Astrocyte (in vitro differentiated cells and primary cell): Measurements from ENCODE around the gene FUZ. TPM values are rescaled to one million over a fixed set of nuclear protein-coding genes. Genes with fewer than 3 reads are reported as not detected.

ENCODE experiments used
- DNase-seq: peaks from one replicate; pipeline ENCODE4 v3.0.0-alpha.2; 2010; ENCODE audit warnings: low read depth
- FAIRE-seq: peaks from 2 replicates; lab custom pipeline; 2011; peaks lifted over from hg19 to GRCh38; lab: Jason Lieb, UNC
- H2AFZ ChIP-seq: 2 replicates; pipeline ENCODE4 v1.6.0; 2012; ENCODE audit warnings: low read depth, low read length, inconsistent platforms
- H3K27ac ChIP-seq: 2 replicates; pipeline ENCODE4 v1.5.1; 2011; ENCODE audit warnings: low read depth, low read length, inconsistent platforms
- H3K27me3 ChIP-seq: 2 replicates; pipeline ENCODE4 v1.6.0; 2011; ENCODE audit warnings: low read length, inconsistent platforms; ENCODE audit not compliant: insufficient read depth
- H3K36me3 ChIP-seq: 2 replicates; pipeline ENCODE4 v1.5.1; 2011; ENCODE audit warnings: low read length, inconsistent platforms; ENCODE audit not compliant: insufficient read depth
- H3K4me1 ChIP-seq: 2 replicates; pipeline ENCODE4 v1.5.1; 2011; ENCODE audit warnings: low read length, inconsistent platforms; ENCODE audit not compliant: insufficient read depth
- H3K4me2 ChIP-seq: 2 replicates; pipeline ENCODE4 v1.6.0; 2012; ENCODE audit warnings: low read length, inconsistent platforms
- H3K4me3 ChIP-seq: 2 replicates; pipeline ENCODE4 v1.5.1; 2011; ENCODE audit warnings: low read depth, mild to moderate bottlenecking, low read length, inconsistent platforms; ENCODE audit not compliant: insufficient read depth
- H3K79me2 ChIP-seq: 2 replicates; pipeline ENCODE4 v1.6.0; 2012; ENCODE audit warnings: mild to moderate bottlenecking, low read length, inconsistent platforms; ENCODE audit not compliant: insufficient read depth
- H3K9ac ChIP-seq: 2 replicates; pipeline ENCODE4 v1.6.0; 2012; ENCODE audit warnings: mild to moderate bottlenecking, low read length, inconsistent platforms
- H3K9me3 ChIP-seq: 2 replicates; pipeline ENCODE4 v1.5.1; 2012; ENCODE audit warnings: low read depth, mild to moderate bottlenecking, low read length, inconsistent platforms; ENCODE audit not compliant: insufficient read depth
- H4K20me1 ChIP-seq: 2 replicates; pipeline ENCODE4 v1.6.0; 2012; ENCODE audit warnings: low read length, inconsistent platforms; ENCODE audit not compliant: insufficient read depth
- H3K27ac Mint-ChIP-seq: one replicate; pipeline ENCODE4 v1.8.0; 2021; ENCODE audit warnings: mild to moderate bottlenecking, mixed read lengths; ENCODE audit not compliant: unreplicated experiment
- H3K27me3 Mint-ChIP-seq: one replicate; pipeline ENCODE4 v1.8.0; 2021; ENCODE audit warnings: low read depth, mixed read lengths; ENCODE audit not compliant: unreplicated experiment
- H3K36me3 Mint-ChIP-seq: one replicate; pipeline ENCODE4 v1.8.0; 2021; ENCODE audit warnings: low read depth, mixed read lengths; ENCODE audit not compliant: unreplicated experiment
- H3K4me1 Mint-ChIP-seq: one replicate; pipeline ENCODE4 v1.8.0; 2021; ENCODE audit warnings: low read depth, mixed read lengths; ENCODE audit not compliant: unreplicated experiment
- H3K4me3 Mint-ChIP-seq: one replicate; pipeline ENCODE4 v1.8.0; 2021; ENCODE audit warnings: mild to moderate bottlenecking, moderate library complexity, mixed read lengths; ENCODE audit not compliant: unreplicated experiment
- H3K9me3 Mint-ChIP-seq: one replicate; pipeline ENCODE4 v1.8.0; 2021; ENCODE audit warnings: mild to moderate bottlenecking, mixed read lengths; ENCODE audit not compliant: unreplicated experiment
- CTCF ChIP-seq: IDR thresholded peaks from 2 replicates; pipeline ENCODE4 v1.5.1; 2011; ENCODE audit warnings: low read depth, mild to moderate bottlenecking, inconsistent platforms, low read length, moderate library complexity; ENCODE audit not compliant: insufficient read depth
- EZH2 ChIP-seq: IDR thresholded peaks from 2 replicates; pipeline ENCODE4 v1.6.1; 2012; ENCODE audit warnings: mild to moderate bottlenecking, low read length, inconsistent platforms; ENCODE audit not compliant: insufficient read depth
- total RNA-seq: library from RNA; stranded (reverse); gene quantifications from 2 replicates; pipeline ENCODE4 v1.2.1, GENCODE V29; 2021

FUZ gene
- total RNA-seq, 1 donor from 2014 or later: 9.8 TPM

- no peaks in the 10 kb centered on the region for H3K27me3 Mint-ChIP-seq
- H3K36me3 ChIP-seq: peaks cover 7% of the 10 kb centered on the region
- DNase-seq (no peak), FAIRE-seq (no peak)
- H4K20me1 ChIP-seq: peaks cover 44% of the 10 kb centered on the region
- H3K27me3 ChIP-seq: no peaks in the 10 kb centered on the region
- no peak for TF ChIP-seq EZH2
- TF ChIP-seq CTCF: no peak
- H3K79me2 ChIP-seq: peaks cover 16% of the 10 kb centered on the region
- H3K4me3 ChIP-seq: no peak overlapping the region
- H3K9me3 ChIP-seq: no peaks in the 10 kb centered on the region
- H3K9ac ChIP-seq: no peak overlapping the region
- H3K27ac ChIP-seq: no peak overlapping the region
- H3K36me3 Mint-ChIP-seq: peaks cover 28% of the 10 kb centered on the region
- H3K4me1 ChIP-seq: peaks cover 12% of the 10 kb centered on the region
- no peak overlapping the region for H3K27ac Mint-ChIP-seq
- no peak overlapping the region for H2AFZ ChIP-seq
- H3K4me3 Mint-ChIP-seq: no peak overlapping the region
- H3K4me1 Mint-ChIP-seq: no peaks in the 10 kb centered on the region
- H3K4me2 ChIP-seq: no peak overlapping the region
- H3K9me3 Mint-ChIP-seq: peaks cover 4% of the 10 kb centered on the region
Observed at GRCh38 chr19:49829721-49830120, 16.6 kb upstream of the FUZ start.

- Mint-ChIP-seq H3K36me3 (peaks cover 26% of the 10 kb centered on the region), H3K9me3 (peaks cover 4% of the 10 kb centered on the region), H3K4me1 (no peaks in the 10 kb centered on the region), H3K4me3 (no peak overlapping the region), H3K27me3 (no peaks in the 10 kb centered on the region), H3K27ac (no peak overlapping the region)
- Histone ChIP-seq H3K27me3 (no peaks in the 10 kb centered on the region), H3K4me1 (peaks cover 12% of the 10 kb centered on the region), H3K79me2 (peaks cover 19% of the 10 kb centered on the region), H3K9me3 (no peaks in the 10 kb centered on the region), H3K9ac (no peak overlapping the region), H4K20me1 (peaks cover 48% of the 10 kb centered on the region), H2AFZ (no peak overlapping the region), H3K4me2 (no peak overlapping the region), H3K36me3 (peaks cover 7% of the 10 kb centered on the region), H3K27ac (no peak overlapping the region), H3K4me3 (no peak overlapping the region)
- DNase-seq: no peak
- TF ChIP-seq EZH2: no peak
- TF ChIP-seq CTCF: no peak
- FAIRE-seq: no peak
Observed at GRCh38 chr19:49829200-49829599, 16.1 kb upstream of the FUZ start.

GRCh38 chr19:49827034-49827433 lies 13.9 kb upstream of the FUZ start:
- no peak for FAIRE-seq
- H3K27ac Mint-ChIP-seq: no peak overlapping the region
- H3K36me3 ChIP-seq: peaks cover 8% of the 10 kb centered on the region

More at GRCh38 chr19:49827034-49827433, 13.9 kb upstream of the FUZ start:
- Mint-ChIP-seq H3K36me3 (peaks cover 13% of the 10 kb centered on the region), H3K4me3 (no peak overlapping the region), H3K4me1 (no peaks in the 10 kb centered on the region), H3K27me3 (no peaks in the 10 kb centered on the region), H3K9me3 (peaks cover 4% of the 10 kb centered on the region)
- H3K79me2 ChIP-seq: peaks cover 37% of the 10 kb centered on the region
- no peak for DNase-seq
- no peak overlapping the region for H3K27ac ChIP-seq
- no peaks in the 10 kb centered on the region for H3K9me3 ChIP-seq
- no peak overlapping the region for H3K4me3 ChIP-seq
- peaks cover 51% of the 10 kb centered on the region for H4K20me1 ChIP-seq
- H3K4me2 ChIP-seq: no peak overlapping the region
- H3K9ac ChIP-seq: no peak overlapping the region
- TF ChIP-seq EZH2 (no peak), CTCF (no peak)
- H3K27me3 ChIP-seq: no peaks in the 10 kb centered on the region
- no peak overlapping the region for H2AFZ ChIP-seq
- peaks cover 5% of the 10 kb centered on the region for H3K4me1 ChIP-seq
